HepG2 (cell line): Measurements from ENCODE around the gene CTU2. TPM values are rescaled to one million over a fixed set of nuclear protein-coding genes. Genes with fewer than 3 reads are reported as not detected.

ENCODE experiments used
- ATAC-seq: fragments of 200-7000 bp; cut with Tn5 transposase; 3 replicates; pipeline ENCODE4 v1.9.1; 2020; ENCODE audit warnings: mild to moderate bottlenecking, moderate library complexity
- BruUV-seq: library from RNA; stranded (reverse); fragments of 400-500 nt; replicated peaks from 2 replicates; lab custom pipeline; 2021; lab: Mats Ljungman, UMichigan
- CTCF ChIA-PET: fragments of 300-600 bp; formaldehyde crosslinking; extraction: SDS; loops from one replicate; lab custom pipeline; 2021; ENCODE audit warnings: low total read pairs, inconsistent platforms, low intra/inter-chr PET ratio; lab: Yijun Ruan, JAX
- POLR2A ChIA-PET: fragments of 350-600 bp; sonication (Branson Sonifier 250); formaldehyde crosslinking; loops from one replicate; lab custom pipeline; 2020; ENCODE audit warnings: antibody characterized with exemption, inconsistent platforms; lab: Yijun Ruan, JAX
- DNase-seq: peaks from one replicate; pipeline ENCODE4 v3.0.0-alpha.2; 2015; ENCODE audit warnings: low spot score
- FAIRE-seq: peaks from 3 replicates; lab custom pipeline; 2011; peaks lifted over from hg19 to GRCh38; lab: Jason Lieb, UNC
- H2AFZ ChIP-seq: one replicate; pipeline ENCODE4 v1.6.1; 2011; ENCODE audit warnings: low read length, inconsistent platforms
- H3K27ac ChIP-seq: fragments of 300-600 bp; 3 replicates; pipeline ENCODE4 v1.8.0; 2011; ENCODE audit warnings: mixed run types, mild to moderate bottlenecking, mixed read lengths, low read length, inconsistent platforms; ENCODE audit not compliant: insufficient read depth; ENCODE audit errors: extremely low read length
- H3K27me3 ChIP-seq, 2 experiments: fragments of 200-600 bp in 1 of 2; 2 replicates in 1 of 2; 3 replicates in 1 of 2; pipeline versions ENCODE4 v1.6.0 to v1.8.0; 2011; ENCODE audit warnings: low read length in 2 of 2, mild to moderate bottlenecking in 2 of 2, moderate library complexity in 2 of 2, inconsistent platforms in 1 of 2; ENCODE audit not compliant: insufficient read depth in 2 of 2, control insufficient read depth in 1 of 2
- H3K36me3 ChIP-seq, 2 experiments: fragments of 200-600 bp in 1 of 2; replicated peaks in 1 of 2; 2 replicates in 1 of 2; 3 replicates in 1 of 2; pipeline versions ENCODE4 v1.5.1 to v1.8.0; 2011; ENCODE audit warnings: low read length in 2 of 2, inconsistent platforms in 1 of 2; ENCODE audit not compliant: insufficient read depth in 2 of 2, control insufficient read depth in 1 of 2
- H3K4me1 ChIP-seq: 2 replicates; pipeline ENCODE4 v1.5.1; 2012; ENCODE audit warnings: low read length, inconsistent platforms; ENCODE audit not compliant: insufficient read depth
- H3K4me2 ChIP-seq: 2 replicates; pipeline ENCODE4 v1.6.0; 2011; ENCODE audit warnings: low read depth, low read length, inconsistent platforms
- H3K4me3 ChIP-seq, 3 experiments: fragments of 200-600 bp in 1 of 3; sonication (generic), shearing (Covaris generic) in 1 of 3; replicated peaks in 1 of 3; 2 replicates each; pipeline ENCODE4 v1.5.1; 2011 to 2016; ENCODE audit warnings: low read length in 3 of 3, inconsistent platforms in 2 of 3, low read depth in 2 of 3, mild to moderate bottlenecking in 2 of 3, control low read depth in 1 of 3, mixed read lengths in 1 of 3; ENCODE audit not compliant: insufficient read depth in 1 of 3
- H3K79me2 ChIP-seq: one replicate; pipeline ENCODE4 v1.6.1; 2011; ENCODE audit warnings: low read length, inconsistent platforms; ENCODE audit not compliant: insufficient read depth
- H3K9ac ChIP-seq: 2 replicates; pipeline ENCODE4 v1.6.0; 2011; ENCODE audit warnings: mild to moderate bottlenecking, low read depth, low read length, inconsistent platforms; ENCODE audit not compliant: insufficient read depth
- H3K9me3 ChIP-seq: 2 replicates; pipeline ENCODE4 v1.5.1; 2012; ENCODE audit warnings: mild to moderate bottlenecking, low read length
- H4K20me1 ChIP-seq: 2 replicates; pipeline ENCODE4 v1.6.0; 2011; ENCODE audit warnings: inconsistent platforms, mild to moderate bottlenecking, low read length, moderate library complexity; ENCODE audit not compliant: insufficient read depth
- EZH2 ChIP-seq: conservative IDR thresholded peaks from 2 replicates; pipeline ENCODE4 v1.6.1; 2012; ENCODE audit warnings: mild to moderate bottlenecking, low read depth, low read length, moderate library complexity
- GLMP ChIP-seq: sonication (generic); formaldehyde crosslinking; IDR thresholded peaks from 2 replicates; pipeline ENCODE4 v1.9.0; 2021; ENCODE audit warnings: missing genetic modification reagents, mild to moderate bottlenecking, borderline replicate concordance
- MEIS1 ChIP-seq: sonication (generic); formaldehyde crosslinking; IDR thresholded peaks from 2 replicates; pipeline ENCODE4 v1.9.0; 2021; ENCODE audit warnings: mild to moderate bottlenecking, missing genetic modification reagents, moderate library complexity, borderline replicate concordance
- MLXIP ChIP-seq: sonication (generic); formaldehyde crosslinking; IDR thresholded peaks from 2 replicates; pipeline ENCODE4 v1.9.0; 2021; ENCODE audit warnings: missing genetic modification reagents, borderline replicate concordance
- MYPOP ChIP-seq: sonication (generic); formaldehyde crosslinking; IDR thresholded peaks from 2 replicates; pipeline ENCODE4 v1.8.1; 2023; ENCODE audit warnings: mild to moderate bottlenecking, moderate library complexity, missing genetic modification reagents
- POLR2A ChIP-seq, 2 experiments: IDR thresholded peaks; 2 replicates each; pipeline ENCODE4 v1.6.1; 2011; ENCODE audit warnings: low read depth in 2 of 2, low read length in 2 of 2, mild to moderate bottlenecking in 1 of 2, moderate library complexity in 1 of 2; ENCODE audit not compliant: insufficient read depth in 1 of 2
- ZBTB21 ChIP-seq: sonication (generic); formaldehyde crosslinking; IDR thresholded peaks from 2 replicates; pipeline ENCODE4 v1.4.0; 2020; ENCODE audit warnings: missing genetic modification reagents
- ZNF143 ChIP-seq: sonication (generic); formaldehyde crosslinking; IDR thresholded peaks from 2 replicates; pipeline ENCODE4 v1.4.0; 2020; ENCODE audit warnings: missing genetic modification reagents
- ZNF276 ChIP-seq: sonication (generic); formaldehyde crosslinking; IDR thresholded peaks from 2 replicates; pipeline ENCODE4 v1.4.0; 2020; ENCODE audit warnings: mild to moderate bottlenecking, low read depth, missing genetic modification reagents
- ZNF503 ChIP-seq: sonication (generic); formaldehyde crosslinking; IDR thresholded peaks from 2 replicates; pipeline ENCODE4 v1.4.0; 2020; ENCODE audit warnings: missing genetic modification reagents
- WGBS: methylation state at CpG from one replicate; pipeline ENCODE4 v1.1.6; 2017; ENCODE audit warnings: low lambda C conversion rate; 5-methylcytosine and 5-hydroxymethylcytosine counted together
- in situ Hi-C: cut with HindIII; loops from 2 replicates; pipeline ENCODE4 v1.10.0; 2017; ENCODE audit warnings: low pct_unique_long_range_greater_than_20kb; ENCODE audit not compliant: extremely low pct_ligation_motif_present
- intact Hi-C: fragments of 100-400 bp; cut with micrococcal nuclease; formaldehyde crosslinking; loops from one replicate; pipeline ENCODE4 v1.10.0; 2022; ENCODE audit not compliant: unreplicated experiment
- polyA plus RNA-seq, 8 experiments: library from polyadenylated mRNA; depleted of rRNA in 3 of 8; stranded (reverse) in 7 of 8; unstranded in 1 of 8; fragments of >200 nt; fragmentation: Illumina TruSeq in 4 of 8; extraction: Trizol in 4 of 8; gene quantifications; 2 replicates each; pipeline versions ENCODE4 v1.2.1 to v1.2.3, GENCODE V29; 2011 to 2016; ENCODE audit warnings: low read depth in 4 of 8, missing spikeins in 1 of 8, mixed read lengths in 1 of 8; ENCODE audit not compliant: insufficient read depth in 1 of 8
- total RNA-seq, 5 experiments: library from RNA; depleted of rRNA; stranded (reverse); fragments of >200 nt; fragmentation: Illumina TruSeq; extraction: Trizol; gene quantifications; 2 replicates each; pipeline ENCODE4 v1.2.3, GENCODE V29; 2016; ENCODE audit warnings: low read depth in 1 of 5

The CTU2 gene
- total and polyA plus RNA-seq, 2 of the 13 experiments (the other 11 are each of a cell fraction or from before 2014, with no cell fraction given), result 13.3 to 21.9 TPM

- no peak for TF ChIP-seq MEIS1
- no peak for TF ChIP-seq ZBTB21
- TF ChIP-seq EZH2, result no peak
- no peak for TF ChIP-seq MLXIP (CRISPR knock-in tag)
Observed at GRCh38 chr16:88681084-88681680, 25.1 kb upstream of the CTU2 start (continued).

GRCh38 chr16:88681709-88682451 lies 24.4 kb upstream of the CTU2 start:
- ChIA-PET CTCF (no interaction called here), POLR2A (no interaction called here)
- Histone ChIP-seq H3K79me2 (no peaks in the 10 kb centered on the region), H3K27me3 (peaks cover 7 to 51% of the 10 kb centered on the region in 2 experiments; a peak in 4 of 5 replicates), H4K20me1 (peaks cover 8% of the 10 kb centered on the region; the same call in 1 of the 2 replicates), H3K36me3 (no peaks in the 10 kb centered on the region), H3K4me2 (peak overlapping the region; percentile 65), H3K4me3 (peak overlapping the region; percentile 19 to 58 (median 51); a peak in 4 of 6 replicates), H3K9ac (no peak overlapping the region; the same call in 1 of the 2 replicates), H3K27ac (no peak overlapping the region), H2AFZ (no peak overlapping the region), H3K9me3 (no peaks in the 10 kb centered on the region), H3K4me1 (peaks cover 57% of the 10 kb centered on the region)
- FAIRE-seq (no peak), ATAC-seq (peak; percentile 1; the same call in 1 of the 3 replicates), DNase-seq (no peak)
- no TSS peak for BruUV-seq
- intact Hi-C loops, result no loop called here
- 22% methylated on average over 17 of the region's 21 CpGs for WGBS
- in situ Hi-C loops, result no loop called here
- no peak for TF ChIP-seq ZNF276
- 0 out of 4 replicates have a peak, but pooled peaks of 1 of the 2 experiments have one; percentile 29 for TF ChIP-seq POLR2A (IDR thresholded peaks at IDR 0.05; ENCODE audit: insufficient read depth in 1 of 2, low read depth in 2 of 2, low read length in 2 of 2)
- TF ChIP-seq GLMP, result no peak
- TF ChIP-seq ZNF143, result no peak
- TF ChIP-seq ZNF503, result no peak
- peak; percentile 24; the same call in 1 of the 2 replicates for TF ChIP-seq MYPOP (CRISPR knock-in tag)
